ENCODE measurements around the gene CREB5. TPM values are rescaled to one million over a fixed set of nuclear protein-coding genes. Genes with fewer than 3 reads are reported as not detected.

Gene CREB5
- total RNA-seq, 1 donor from 2014 or later, result not detected

- H3K9me3 Mint-ChIP-seq, result no peaks in the 10 kb centered on the region
- intact Hi-C loops (cut with micrococcal nuclease), result no loop called here
These were observed 450.4 kb downstream of the CREB5 start for GRCh38 chr7:28862595-28863272.

DNA sequence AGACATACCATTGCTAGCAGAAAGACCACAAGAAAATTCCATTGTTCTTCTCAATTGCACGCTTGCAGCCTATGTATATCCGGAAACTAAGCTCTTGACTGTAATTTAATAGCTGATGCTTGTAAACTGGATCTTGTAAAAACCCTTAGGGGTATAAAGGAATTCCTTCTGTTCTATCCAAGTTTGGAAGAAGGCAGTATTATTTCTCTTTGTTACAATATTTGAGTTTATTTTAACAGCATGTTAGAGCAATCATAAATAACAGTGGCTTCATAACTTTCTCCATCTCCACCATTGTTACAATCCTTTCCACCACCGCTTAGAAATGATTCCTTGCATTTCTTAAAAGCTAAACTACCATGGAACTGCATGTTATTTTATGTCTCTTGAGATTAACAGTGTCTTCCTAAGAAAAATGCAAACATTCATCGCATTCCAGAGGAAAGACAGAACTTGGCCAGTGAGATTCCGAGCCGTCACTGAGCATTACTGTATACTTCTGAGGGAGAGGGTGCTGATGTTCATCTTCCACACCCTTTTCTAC lies 453.4 kb downstream of the CREB5 start:
- Mint-ChIP-seq H3K4me3 (ENCODE audit: low read depth) (no peak overlapping the region), H3K27me3 (ENCODE audit: low read depth) (peaks cover 5% of the 10 kb centered on the region), H3K9me3 (no peaks in the 10 kb centered on the region), H3K36me3 (ENCODE audit: low read depth) (no peaks in the 10 kb centered on the region), H3K27ac (no peak overlapping the region), H3K4me1 (ENCODE audit: low read depth) (no peaks in the 10 kb centered on the region)
- no peak for DNase-seq (ENCODE audit: low spot score)
- intact Hi-C loops (cut with micrococcal nuclease), result no loop called here

More at GRCh38 chr7:28862595-28863272, 450.4 kb downstream of the CREB5 start:
- Mint-ChIP-seq H3K4me1 (ENCODE audit: low read depth) (no peaks in the 10 kb centered on the region), H3K27me3 (ENCODE audit: low read depth) (peaks cover 5% of the 10 kb centered on the region), H3K4me3 (ENCODE audit: low read depth) (no peak overlapping the region), H3K27ac (no peak overlapping the region), H3K36me3 (ENCODE audit: low read depth) (no peaks in the 10 kb centered on the region)
- no peak for DNase-seq (ENCODE audit: low spot score)

DNA sequence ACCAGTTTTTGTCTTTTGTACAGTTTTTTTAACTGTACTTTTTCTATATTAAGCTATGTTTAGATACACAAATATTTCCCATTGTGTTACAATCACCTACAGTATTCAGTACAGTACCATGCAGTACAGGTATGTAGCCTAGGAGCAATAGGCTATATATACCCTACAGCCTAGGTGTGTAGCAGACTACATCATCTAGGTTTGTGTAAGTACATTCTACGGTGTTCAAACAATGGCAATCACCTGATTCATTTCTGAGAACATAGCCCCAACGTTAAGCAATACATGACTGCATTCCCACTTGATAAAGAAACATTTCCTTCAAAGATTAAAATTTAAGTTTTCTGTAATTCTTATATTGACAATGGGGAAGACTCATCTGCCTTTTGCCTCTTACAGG lies 456.4 kb downstream of the CREB5 start:
- Mint-ChIP-seq H3K27me3 (ENCODE audit: low read depth) (peaks cover 2% of the 10 kb centered on the region), H3K27ac (no peak overlapping the region), H3K4me1 (ENCODE audit: low read depth) (no peaks in the 10 kb centered on the region), H3K36me3 (ENCODE audit: low read depth) (no peaks in the 10 kb centered on the region), H3K4me3 (ENCODE audit: low read depth) (no peak overlapping the region), H3K9me3 (no peaks in the 10 kb centered on the region)
- DNase-seq (ENCODE audit: low spot score), result no peak
- intact Hi-C loops (cut with micrococcal nuclease), result no loop called here

DNA sequence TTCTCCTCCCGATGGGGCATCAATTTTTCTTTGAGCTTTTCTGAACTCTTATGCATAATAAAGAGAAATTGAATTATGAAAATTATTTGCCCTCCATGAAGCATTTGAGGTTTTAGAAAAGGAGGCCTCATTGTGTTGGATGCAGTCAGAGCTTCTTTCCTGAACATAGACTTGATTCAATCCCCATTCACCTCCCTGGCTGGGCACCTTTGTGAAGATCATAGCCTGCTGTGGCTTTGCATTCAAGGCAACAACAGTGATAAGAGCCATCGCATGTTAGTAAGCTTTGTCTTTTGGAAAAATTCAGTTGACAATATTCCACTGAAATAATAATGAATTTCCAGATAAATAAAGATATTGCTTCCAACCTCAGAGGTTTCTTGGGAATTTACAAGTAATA lies 458.8 kb downstream of the CREB5 start:
- Mint-ChIP-seq H3K9me3 (no peaks in the 10 kb centered on the region), H3K27me3 (ENCODE audit: low read depth) (no peaks in the 10 kb centered on the region), H3K4me3 (ENCODE audit: low read depth) (no peak overlapping the region), H3K27ac (no peak overlapping the region), H3K4me1 (ENCODE audit: low read depth) (no peaks in the 10 kb centered on the region), H3K36me3 (ENCODE audit: low read depth) (no peaks in the 10 kb centered on the region)
- no peak for DNase-seq (ENCODE audit: low spot score)
- intact Hi-C loops (cut with micrococcal nuclease), result no loop called here

GRCh38 chr7:28871631-28872030 lies 459.3 kb downstream of the CREB5 start:
- Mint-ChIP-seq H3K27me3 (ENCODE audit: low read depth) (no peaks in the 10 kb centered on the region), H3K9me3 (no peaks in the 10 kb centered on the region)
- intact Hi-C loops (cut with micrococcal nuclease), result no loop called here

DNA sequence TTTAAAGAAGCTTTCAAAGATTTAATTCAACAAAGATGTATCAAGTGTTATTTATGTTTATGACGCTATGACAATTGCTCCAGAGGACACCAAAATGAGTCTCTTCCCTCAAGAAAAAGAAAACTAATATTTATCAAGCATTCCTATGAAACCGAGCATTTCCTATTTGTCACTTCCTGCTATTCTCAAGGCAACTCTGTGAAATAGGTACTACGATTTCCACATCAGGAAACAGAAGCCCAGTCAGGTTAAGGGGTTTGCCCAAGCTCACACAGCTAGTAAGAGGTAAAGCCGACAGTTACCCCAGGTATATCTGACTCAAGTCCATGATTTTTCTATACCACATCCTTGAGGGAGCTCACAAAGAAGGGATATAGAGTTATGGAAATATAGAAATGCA lies 459.9 kb downstream of the CREB5 start:
- intact Hi-C loops (cut with micrococcal nuclease), result no loop called here
- H3K4me1 Mint-ChIP-seq (ENCODE audit: low read depth), result no peaks in the 10 kb centered on the region

More at GRCh38 chr7:28871631-28872030, 459.3 kb downstream of the CREB5 start:
- DNase-seq (ENCODE audit: low spot score), result no peak
- H3K27ac Mint-ChIP-seq, result no peak overlapping the region
- H3K36me3 Mint-ChIP-seq (ENCODE audit: low read depth), result no peaks in the 10 kb centered on the region
- no peaks in the 10 kb centered on the region for H3K4me1 Mint-ChIP-seq (ENCODE audit: low read depth)
- H3K4me3 Mint-ChIP-seq (ENCODE audit: low read depth), result no peak overlapping the region

DNA sequence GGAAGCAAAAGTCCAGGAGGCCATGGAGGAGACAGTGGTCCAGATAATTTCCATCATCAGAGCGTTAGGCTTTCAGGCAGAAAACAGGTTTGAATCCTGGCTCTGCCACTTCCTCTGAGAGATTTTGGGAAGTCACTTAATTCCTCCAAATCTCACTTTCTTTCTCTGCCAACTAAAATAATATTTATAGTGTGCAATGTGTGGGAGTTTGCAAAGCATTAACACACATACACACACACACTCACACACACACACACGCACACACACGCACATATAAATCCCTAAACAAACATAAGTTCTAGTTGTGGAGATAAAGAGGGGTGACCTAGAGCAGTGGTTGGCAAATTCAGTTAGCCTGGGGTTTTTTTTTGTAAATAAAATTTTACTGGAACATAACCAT lies 461.0 kb downstream of the CREB5 start:
- intact Hi-C loops (cut with micrococcal nuclease), result no loop called here
- H3K27me3 Mint-ChIP-seq (ENCODE audit: low read depth), result no peaks in the 10 kb centered on the region
- H3K4me1 Mint-ChIP-seq (ENCODE audit: low read depth), result no peaks in the 10 kb centered on the region
- H3K27ac Mint-ChIP-seq, result no peak overlapping the region
- H3K36me3 Mint-ChIP-seq (ENCODE audit: low read depth), result no peaks in the 10 kb centered on the region
- H3K9me3 Mint-ChIP-seq, result no peaks in the 10 kb centered on the region
- no peak overlapping the region for H3K4me3 Mint-ChIP-seq (ENCODE audit: low read depth)
- no peak for DNase-seq (ENCODE audit: low spot score)

More for the DNA sequence above, 459.9 kb downstream of the CREB5 start:
- Mint-ChIP-seq H3K4me3 (ENCODE audit: low read depth) (no peak overlapping the region), H3K27me3 (ENCODE audit: low read depth) (no peaks in the 10 kb centered on the region), H3K9me3 (no peaks in the 10 kb centered on the region), H3K27ac (no peak overlapping the region), H3K36me3 (ENCODE audit: low read depth) (no peaks in the 10 kb centered on the region)
- DNase-seq (ENCODE audit: low spot score), result no peak

DNA sequence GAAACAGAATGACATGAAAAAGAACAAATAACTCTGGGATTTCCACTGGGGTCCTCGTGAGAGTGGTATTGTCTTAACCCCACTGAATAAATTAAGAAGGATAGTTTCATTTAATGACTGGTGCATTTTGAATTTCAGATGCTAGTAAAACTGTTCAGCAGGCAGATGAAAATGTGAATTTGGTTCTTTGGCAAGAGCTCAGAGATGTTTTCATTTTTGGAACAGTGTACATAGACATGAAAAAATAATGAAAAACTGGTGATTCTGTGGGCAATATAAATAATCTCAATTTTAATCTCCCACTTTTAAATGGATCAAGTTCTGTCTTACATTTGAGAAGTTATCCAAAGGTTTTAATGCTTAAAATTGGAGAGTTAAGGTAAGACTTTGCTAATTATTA lies 461.7 kb downstream of the CREB5 start:
- Mint-ChIP-seq H3K4me3 (ENCODE audit: low read depth) (no peak overlapping the region), H3K27me3 (ENCODE audit: low read depth) (no peaks in the 10 kb centered on the region), H3K9me3 (no peaks in the 10 kb centered on the region), H3K27ac (no peak overlapping the region), H3K4me1 (ENCODE audit: low read depth) (no peaks in the 10 kb centered on the region), H3K36me3 (ENCODE audit: low read depth) (no peaks in the 10 kb centered on the region)
- intact Hi-C loops (cut with micrococcal nuclease), result no loop called here
- DNase-seq (ENCODE audit: low spot score), result no peak

Other genes starting within 250 kb of the CREB5 start
- gene JAZF1, start 231.7 kb upstream of the CREB5 start, total RNA-seq, result 3.9 TPM in 2 replicates